ENCODE measurements around the gene TSPAN9.

- TF ChIP-seq CTCF (IDR thresholded peaks at IDR 0.05; ENCODE audit: low read length): no peak
- no peak for TF ChIP-seq EZH2 (IDR thresholded peaks at IDR 0.05; ENCODE audit: borderline replicate concordance, low read length)
These were observed 40.4 kb downstream of the TSPAN9 start for GRCh38 chr12:3117591-3118015.

Measured in OCI-LY1 (cell line).